Peyer's patch (tissue), 4 donors: ENCODE results near the gene CD28. TPM values are rescaled to one million over a fixed set of nuclear protein-coding genes. Genes with fewer than 3 reads are reported as not detected.

Source experiments
- DNase-seq, 3 donors: peaks; one replicate each; pipeline ENCODE4 v3.0.0-alpha.2; 2017 to 2019
- H3K27ac ChIP-seq, 4 donors: fragments of 200-600 bp; sonication (generic); one replicate each; pipeline ENCODE4 v1.5.1; 2016 to 2019
- H3K27me3 ChIP-seq, 2 donors: fragments of 200-600 bp; sonication (generic); one replicate each; pipeline ENCODE4 v1.5.1; 2019
- H3K36me3 ChIP-seq, 3 donors: fragments of 200-600 bp; sonication (generic); one replicate each; pipeline ENCODE4 v1.5.1; 2016 to 2019
- H3K4me1 ChIP-seq, 4 donors: fragments of 200-600 bp; sonication (generic); one replicate each; pipeline ENCODE4 v1.5.1; 2016 to 2019
- H3K4me3 ChIP-seq, 4 donors: fragments of 200-600 bp; sonication (generic); 1 replicate in 3 of 4; 2 replicates in 1 of 4; pipeline ENCODE4 v1.5.1; 2016 to 2019; ENCODE audit warnings: mild to moderate bottlenecking in 1 of 4
- H3K9me3 ChIP-seq, 4 donors: fragments of 200-600 bp; sonication (generic); one replicate each; pipeline ENCODE4 v1.5.1; 2016 to 2019; ENCODE audit warnings: mild to moderate bottlenecking in 1 of 4
- CTCF ChIP-seq, 6 experiments: fragments of 450-650 bp in 4 of 6; fragments of 200-600 bp in 2 of 6; sonication (generic) in 1 of 6; IDR thresholded peaks; one replicate each; pipeline ENCODE4 v1.5.1; 2017 to 2019; ENCODE audit warnings: antibody characterized with exemption in 6 of 6, mild to moderate bottlenecking in 3 of 6, moderate library complexity in 1 of 6
- POLR2A ChIP-seq, 2 donors: fragments of 450-650 bp; IDR thresholded peaks; one replicate each; pipeline ENCODE4 v1.5.1; 2017; ENCODE audit warnings: antibody characterized with exemption in 2 of 2, mild to moderate bottlenecking in 2 of 2, moderate library complexity in 2 of 2
- small RNA-seq, 2 donors: library from RNA; depleted of rRNA; stranded (forward); fragments of <200 nt; gene quantifications; one replicate each; pipeline ENCODE3, GENCODE V24; 2016
- total RNA-seq, 4 donors: library from RNA; depleted of rRNA; stranded (reverse); fragments of >200 nt; gene quantifications; one replicate each; pipeline ENCODE4 v1.1.0, GENCODE V29; 2016

CD28 gene
- total RNA-seq, 4 donors from 2014 or later: 0.53 to 5.0 (median 0.76) TPM

DNA sequence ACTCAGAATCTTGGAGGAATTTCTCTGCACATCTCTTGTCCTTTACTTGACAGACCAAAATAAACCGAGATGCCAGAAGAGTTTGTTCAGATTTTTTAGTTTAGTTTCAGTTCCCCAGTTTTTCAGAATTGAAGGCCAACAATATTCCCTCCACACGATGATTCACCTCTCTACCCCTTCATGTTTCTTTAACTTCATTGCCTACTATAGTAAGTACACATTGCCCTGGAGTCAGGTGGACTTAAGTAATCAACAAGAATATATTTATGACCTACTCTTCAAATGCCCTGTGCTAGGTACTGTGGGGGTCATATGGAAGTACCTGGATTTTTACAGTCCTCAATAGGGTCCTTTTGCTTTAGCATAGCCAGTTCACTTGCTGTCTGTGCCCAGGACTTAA lies 81.5 kb downstream of the CD28 start:
- Histone ChIP-seq H3K27ac (peak overlapping the region in 1 of 4 donors; percentile 23), H3K4me1 (peaks cover 0 to 9% (median 0%) of the 10 kb centered on the region in 4 donors), H3K9me3 (no peaks in the 10 kb centered on the region), H3K36me3 (no peaks in the 10 kb centered on the region), H3K4me3 (no peak overlapping the region), H3K27me3 (no peaks in the 10 kb centered on the region)
- DNase-seq: no peak
- TF ChIP-seq POLR2A (IDR thresholded peaks at IDR 0.05): no peak
- no peak for TF ChIP-seq CTCF (IDR thresholded peaks at IDR 0.05)

Small RNA genes within 50 kb of the gene (small RNA-seq; reads per million reads assigned to genes)
- gene AC125238.1: 0 reads per million in 2 donors
- gene RNU6-474P: 0 reads per million in 2 donors

Other genes with a start within 250 kb of the CD28 start
- gene RAPH1, start 171.3 kb upstream of the CD28 start, total RNA-seq: 100 to 1,000 TPM in 1 of 4 donors, 10 to 100 TPM in 3; 31.4 to 103 (median 45.9) TPM
- 10 to 100 TPM in 1 of 4 donors, not detected in 3; 42.1 TPM for gene CTLA4, start 161.1 kb downstream of the CD28 start, total RNA-seq
- 1 to 10 TPM in 1 of 4 donors, under 1 TPM in 1, not detected in 2; 0.94 to 1.2 TPM for gene ICOS, start 230.1 kb downstream of the CD28 start, total RNA-seq